Measurements from ENCODE around the gene TOMM20L.
A peak's percentile ranks its signal among the peaks of the same experiment; 100 is the strongest.

TOMM20L gene

GRCh38 chr14:58397156-58397555 is 1.4 kb downstream of the TOMM20L start:
- CTCF ChIA-PET: no interaction called here
- POLR2A ChIA-PET: interaction anchor here (0.5 to 2.9 kb wide), 3 partner anchors 28 to 133 kb away, joined by 3 to 12 read pairs (median 4); partner anchors contain the start of gene ARID4A
- DNase-seq (ENCODE audit: extremely low spot score): no peak
- TF ChIP-seq ZNF384 (IDR thresholded peaks at IDR 0.05) (no peak), LEF1 (IDR thresholded peaks at IDR 0.05; ENCODE audit: borderline replicate concordance) (no peak), NFRKB (IDR thresholded peaks at IDR 0.05) (no peak), ARNT (IDR thresholded peaks at IDR 0.05) (no peak), HDGF (IDR thresholded peaks at IDR 0.05; ENCODE audit: borderline replicate concordance) (no peak), FOXA1 (IDR thresholded peaks at IDR 0.05) (no peak)

GRCh38 chr14:58398495-58398894 is 2.8 kb downstream of the TOMM20L start:
- TF ChIP-seq LEF1 (IDR thresholded peaks at IDR 0.05; ENCODE audit: borderline replicate concordance) (no peak), SP1 (IDR thresholded peaks at IDR 0.05) (no peak), SUZ12 (IDR thresholded peaks at IDR 0.05) (no peak), ELF4 (IDR thresholded peaks at IDR 0.05) (no peak), TARDBP (IDR thresholded peaks at IDR 0.05) (no peak), PKNOX1 (IDR thresholded peaks at IDR 0.05) (no peak), ZNF384 (IDR thresholded peaks at IDR 0.05) (no peak), CTBP1 (IDR thresholded peaks at IDR 0.05; ENCODE audit: borderline replicate concordance) (no peak), ARNT (IDR thresholded peaks at IDR 0.05) (no peak), NFRKB (IDR thresholded peaks at IDR 0.05) (no peak), FOXA1 (IDR thresholded peaks at IDR 0.05) (no peak), BHLHE40 (IDR thresholded peaks at IDR 0.05; ENCODE audit: borderline replicate concordance) (no peak), FOXK2 (IDR thresholded peaks at IDR 0.05) (no peak), FOXM1 (IDR thresholded peaks at IDR 0.05; ENCODE audit: borderline replicate concordance) (no peak), HDGF (IDR thresholded peaks at IDR 0.05; ENCODE audit: borderline replicate concordance) (no peak), L3MBTL2 (conservative IDR thresholded peaks at IDR 0.05) (no peak)
- ChIA-PET CTCF (no interaction called here), POLR2A (interaction anchor here (1.3 kb wide), 1 partner anchor 28 kb away, joined by 3 read pairs; no protein-coding TSS in a partner anchor)
- DNase-seq (ENCODE audit: extremely low spot score): no peak

GRCh38 chr14:58398895-58399294 is 3.2 kb downstream of the TOMM20L start:
- ChIA-PET CTCF (no interaction called here), POLR2A (interaction anchor here (1.3 kb wide), 1 partner anchor 27 kb away, joined by 3 read pairs; no protein-coding TSS in a partner anchor)
- DNase-seq (ENCODE audit: extremely low spot score): no peak
- TF ChIP-seq SUZ12 (IDR thresholded peaks at IDR 0.05): no peak
- no peak for TF ChIP-seq ZNF384 (IDR thresholded peaks at IDR 0.05)
- no peak for TF ChIP-seq L3MBTL2 (conservative IDR thresholded peaks at IDR 0.05)
- no peak for TF ChIP-seq SP1 (IDR thresholded peaks at IDR 0.05)
- TF ChIP-seq FOXA1 (IDR thresholded peaks at IDR 0.05): no peak
- no peak for TF ChIP-seq HDGF (IDR thresholded peaks at IDR 0.05; ENCODE audit: borderline replicate concordance)
- TF ChIP-seq CTBP1 (IDR thresholded peaks at IDR 0.05; ENCODE audit: borderline replicate concordance): no peak
- no peak for TF ChIP-seq BHLHE40 (IDR thresholded peaks at IDR 0.05; ENCODE audit: borderline replicate concordance)
- TF ChIP-seq TARDBP (IDR thresholded peaks at IDR 0.05): no peak

GRCh38 chr14:58401587-58401986 is 5.9 kb downstream of the TOMM20L start:
- POLR2A ChIA-PET: no interaction called here
- TF ChIP-seq FOXA1 (IDR thresholded peaks at IDR 0.05) (no peak), ZNF384 (IDR thresholded peaks at IDR 0.05) (no peak), ARNT (IDR thresholded peaks at IDR 0.05) (no peak), ELF4 (IDR thresholded peaks at IDR 0.05) (no peak), FOXK2 (IDR thresholded peaks at IDR 0.05) (no peak), CTBP1 (IDR thresholded peaks at IDR 0.05; ENCODE audit: borderline replicate concordance) (no peak)
- CTCF ChIA-PET: interaction anchor here (0.7 kb wide), 2 partner anchors 40 to 290 kb away, joined by 5 to 7 read pairs; no protein-coding TSS in a partner anchor
- no peak for DNase-seq (ENCODE audit: extremely low spot score)

GRCh38 chr14:58408681-58409215 is 13.0 kb downstream of the TOMM20L start:
- DNase-seq (ENCODE audit: extremely low spot score): no peak
- ChIA-PET POLR2A (no interaction called here), CTCF (no interaction called here)
- TF ChIP-seq CTBP1 (IDR thresholded peaks at IDR 0.05; ENCODE audit: borderline replicate concordance) (no peak), SP1 (IDR thresholded peaks at IDR 0.05) (no peak), L3MBTL2 (conservative IDR thresholded peaks at IDR 0.05) (no peak), PKNOX1 (IDR thresholded peaks at IDR 0.05) (no peak), LEF1 (IDR thresholded peaks at IDR 0.05; ENCODE audit: borderline replicate concordance) (no peak), ZNF384 (IDR thresholded peaks at IDR 0.05) (no peak), ELF4 (IDR thresholded peaks at IDR 0.05) (no peak), FOXK2 (IDR thresholded peaks at IDR 0.05) (no peak), NFRKB (IDR thresholded peaks at IDR 0.05) (no peak), BHLHE40 (IDR thresholded peaks at IDR 0.05; ENCODE audit: borderline replicate concordance) (no peak), HDGF (IDR thresholded peaks at IDR 0.05; ENCODE audit: borderline replicate concordance) (no peak), ARNT (IDR thresholded peaks at IDR 0.05) (no peak)

- ChIA-PET POLR2A (no interaction called here), CTCF (no interaction called here)
- DNase-seq (ENCODE audit: extremely low spot score): peak; percentile 21
- no peak for TF ChIP-seq HDGF (IDR thresholded peaks at IDR 0.05; ENCODE audit: borderline replicate concordance)
- no peak for TF ChIP-seq FOXK2 (IDR thresholded peaks at IDR 0.05)
- no peak for TF ChIP-seq CTBP1 (IDR thresholded peaks at IDR 0.05; ENCODE audit: borderline replicate concordance)
- TF ChIP-seq BHLHE40 (IDR thresholded peaks at IDR 0.05; ENCODE audit: borderline replicate concordance): no peak
- TF ChIP-seq TARDBP (IDR thresholded peaks at IDR 0.05): no peak
- no peak for TF ChIP-seq SP1 (IDR thresholded peaks at IDR 0.05)
- TF ChIP-seq ZNF384 (IDR thresholded peaks at IDR 0.05): no peak
- TF ChIP-seq FOXA1 (IDR thresholded peaks at IDR 0.05): no peak
- TF ChIP-seq L3MBTL2 (conservative IDR thresholded peaks at IDR 0.05): no peak
- TF ChIP-seq SUZ12 (IDR thresholded peaks at IDR 0.05): no peak
- TF ChIP-seq PKNOX1 (IDR thresholded peaks at IDR 0.05): no peak
- no peak for TF ChIP-seq FOXM1 (IDR thresholded peaks at IDR 0.05; ENCODE audit: borderline replicate concordance)
- no peak for TF ChIP-seq LEF1 (IDR thresholded peaks at IDR 0.05; ENCODE audit: borderline replicate concordance)
- no peak for TF ChIP-seq NFRKB (IDR thresholded peaks at IDR 0.05)
- TF ChIP-seq ELF4 (IDR thresholded peaks at IDR 0.05): no peak
- TF ChIP-seq ARNT (IDR thresholded peaks at IDR 0.05): no peak
Observed at GRCh38 chr14:58414845-58415244, 19.1 kb downstream of the TOMM20L start.
